ENCODE data around the gene MICU1.

The MICU1 gene

GRCh38 chr10:72630144-72630543 is 4.3 kb upstream of the MICU1 start:
- Histone ChIP-seq H3K4me1 (peaks cover 13% of the 10 kb centered on the region), H3K27me3 (no peaks in the 10 kb centered on the region), H3K4me3 (no peak overlapping the region), H3K9me3 (no peaks in the 10 kb centered on the region), H3K4me2 (no peak overlapping the region), H3K9ac (no peak overlapping the region), H3K27ac (no peak overlapping the region), H4K20me1 (no peaks in the 10 kb centered on the region), H3K36me3 (no peaks in the 10 kb centered on the region)
- no peak for TF ChIP-seq Cebpa-rat (IDR thresholded peaks at IDR 0.05)

GRCh38 chr10:72626444-72626754 is 520 bp upstream of the MICU1 start:
- no peaks in the 10 kb centered on the region for H3K27me3 ChIP-seq
- peak overlapping the region; percentile 93 for H3K4me3 ChIP-seq
- H3K4me2 ChIP-seq: peak overlapping the region; percentile 74
- H3K4me1 ChIP-seq: peaks cover 24% of the 10 kb centered on the region
- H4K20me1 ChIP-seq: no peaks in the 10 kb centered on the region
- H3K9me3 ChIP-seq: no peaks in the 10 kb centered on the region
- no peak for TF ChIP-seq Cebpa-rat (IDR thresholded peaks at IDR 0.05)
- H3K36me3 ChIP-seq: no peaks in the 10 kb centered on the region
- H3K9ac ChIP-seq: peak overlapping the region; percentile 81
- H3K27ac ChIP-seq: peak overlapping the region; percentile 68; the same call in 1 of the 2 replicates

GRCh38 chr10:72625276-72625607 is 637 bp downstream of the MICU1 start:
- H3K4me3 ChIP-seq: peak overlapping the region; percentile 93
- peaks cover 24% of the 10 kb centered on the region for H3K4me1 ChIP-seq
- H4K20me1 ChIP-seq: no peaks in the 10 kb centered on the region
- no peaks in the 10 kb centered on the region for H3K27me3 ChIP-seq
- H3K9ac ChIP-seq: peak overlapping the region; percentile 81
- H3K27ac ChIP-seq: peak overlapping the region; percentile 68
- H3K36me3 ChIP-seq: no peaks in the 10 kb centered on the region
- no peaks in the 10 kb centered on the region for H3K9me3 ChIP-seq
- peak overlapping the region; percentile 78 for H3K4me2 ChIP-seq
- TF ChIP-seq Cebpa-rat (IDR thresholded peaks at IDR 0.05): no peak

- TF ChIP-seq Cebpa-rat (IDR thresholded peaks at IDR 0.05): no peak
- Histone ChIP-seq H3K4me3 (no peak overlapping the region), H3K9me3 (no peaks in the 10 kb centered on the region), H4K20me1 (no peaks in the 10 kb centered on the region), H3K36me3 (no peaks in the 10 kb centered on the region), H3K4me1 (peaks cover 23% of the 10 kb centered on the region), H3K9ac (no peak overlapping the region), H3K4me2 (no peak overlapping the region), H3K27ac (no peak overlapping the region), H3K27me3 (no peaks in the 10 kb centered on the region)
These were observed 3.6 kb downstream of the MICU1 start for GRCh38 chr10:72622271-72622670.

- no peaks in the 10 kb centered on the region for H3K27me3 ChIP-seq
- no peak overlapping the region for H3K9ac ChIP-seq
- no peaks in the 10 kb centered on the region for H3K4me1 ChIP-seq
- peaks cover 20% of the 10 kb centered on the region for H3K9me3 ChIP-seq
- no peak overlapping the region for H3K4me2 ChIP-seq
- H3K4me3 ChIP-seq: no peak overlapping the region
- 0 out of 2 replicates have a peak, but pooled peaks cover 5% of the 10 kb centered on the region for H3K36me3 ChIP-seq
- H4K20me1 ChIP-seq: no peaks in the 10 kb centered on the region
- no peak overlapping the region for H3K27ac ChIP-seq
- no peak for TF ChIP-seq Cebpa-rat (IDR thresholded peaks at IDR 0.05)
These were observed 9.2 kb downstream of the MICU1 start for GRCh38 chr10:72616716-72617115.

GRCh38 chr10:72615970-72616369 is 9.9 kb downstream of the MICU1 start:
- Histone ChIP-seq H3K36me3 (0 out of 2 replicates have a peak, but pooled peaks cover 5% of the 10 kb centered on the region), H3K27ac (no peak overlapping the region), H3K4me1 (no peaks in the 10 kb centered on the region), H3K27me3 (no peaks in the 10 kb centered on the region), H3K9me3 (peaks cover 20% of the 10 kb centered on the region), H3K4me2 (no peak overlapping the region), H4K20me1 (no peaks in the 10 kb centered on the region), H3K9ac (no peak overlapping the region), H3K4me3 (no peak overlapping the region)
- no peak for TF ChIP-seq Cebpa-rat (IDR thresholded peaks at IDR 0.05)

- Histone ChIP-seq H3K9me3 (peaks cover 44% of the 10 kb centered on the region), H4K20me1 (no peaks in the 10 kb centered on the region), H3K4me2 (no peak overlapping the region), H3K36me3 (peaks cover 11% of the 10 kb centered on the region), H3K27me3 (no peaks in the 10 kb centered on the region), H3K27ac (no peak overlapping the region), H3K4me1 (0 out of 2 replicates have a peak, but pooled peaks cover 4% of the 10 kb centered on the region), H3K4me3 (no peak overlapping the region), H3K9ac (no peak overlapping the region)
- no peak for TF ChIP-seq Cebpa-rat (IDR thresholded peaks at IDR 0.05)
These were observed 13.6 kb downstream of the MICU1 start for GRCh38 chr10:72612203-72612826.

GRCh38 chr10:72611783-72612182 is 14.1 kb downstream of the MICU1 start:
- Histone ChIP-seq H3K27ac (no peak overlapping the region), H3K36me3 (peaks cover 11% of the 10 kb centered on the region), H3K9ac (no peak overlapping the region), H3K27me3 (no peaks in the 10 kb centered on the region), H3K4me3 (no peak overlapping the region), H3K9me3 (peaks cover 47% of the 10 kb centered on the region), H3K4me2 (no peak overlapping the region), H3K4me1 (peaks cover 6% of the 10 kb centered on the region; the same call in 1 of the 2 replicates), H4K20me1 (no peaks in the 10 kb centered on the region)
- TF ChIP-seq Cebpa-rat (IDR thresholded peaks at IDR 0.05): no peak

GRCh38 chr10:72610466-72610865 is 15.4 kb downstream of the MICU1 start:
- Histone ChIP-seq H3K9ac (no peak overlapping the region), H3K4me2 (no peak overlapping the region), H3K4me3 (no peak overlapping the region), H3K4me1 (peaks cover 9% of the 10 kb centered on the region; the same call in 1 of the 2 replicates), H3K9me3 (peaks cover 36% of the 10 kb centered on the region), H3K36me3 (peaks cover 11% of the 10 kb centered on the region), H4K20me1 (no peaks in the 10 kb centered on the region), H3K27me3 (no peaks in the 10 kb centered on the region), H3K27ac (no peak overlapping the region)
- no peak for TF ChIP-seq Cebpa-rat (IDR thresholded peaks at IDR 0.05)

- no peaks in the 10 kb centered on the region for H4K20me1 ChIP-seq
- TF ChIP-seq Cebpa-rat (IDR thresholded peaks at IDR 0.05): no peak
- no peaks in the 10 kb centered on the region for H3K27me3 ChIP-seq
- peaks cover 28% of the 10 kb centered on the region for H3K9me3 ChIP-seq
- H3K36me3 ChIP-seq: peaks cover 6% of the 10 kb centered on the region
- no peak overlapping the region for H3K4me2 ChIP-seq
- no peak overlapping the region for H3K9ac ChIP-seq
- no peak overlapping the region for H3K27ac ChIP-seq
- no peak overlapping the region for H3K4me3 ChIP-seq
- H3K4me1 ChIP-seq: peaks cover 6% of the 10 kb centered on the region; the same call in 1 of the 2 replicates
These were observed 20.8 kb downstream of the MICU1 start for GRCh38 chr10:72605122-72605521.

GRCh38 chr10:72601144-72601543 is 24.7 kb downstream of the MICU1 start:
- Histone ChIP-seq H3K4me2 (no peak overlapping the region), H4K20me1 (no peaks in the 10 kb centered on the region), H3K36me3 (no peaks in the 10 kb centered on the region), H3K9me3 (no peaks in the 10 kb centered on the region), H3K9ac (no peak overlapping the region), H3K4me1 (peaks cover 5% of the 10 kb centered on the region), H3K27me3 (no peaks in the 10 kb centered on the region), H3K27ac (no peak overlapping the region), H3K4me3 (no peak overlapping the region)
- TF ChIP-seq Cebpa-rat (IDR thresholded peaks at IDR 0.05): no peak

Data from BLaER1 (cell line).